GM12873 (cell line): ENCODE measurements around the gene TUBGCP2.

Experiments used
- TF ChIP-seq, protein P1 (sequence below): IDR thresholded peaks from 2 replicates; pipeline ENCODE4 v1.5.1; 2012; ENCODE audit warnings: low read depth, mild to moderate bottlenecking, moderate library complexity, low read length, control low read depth; ENCODE audit not compliant: insufficient read depth; ENCODE audit errors: missing control alignments

The TUBGCP2 gene

DNA sequence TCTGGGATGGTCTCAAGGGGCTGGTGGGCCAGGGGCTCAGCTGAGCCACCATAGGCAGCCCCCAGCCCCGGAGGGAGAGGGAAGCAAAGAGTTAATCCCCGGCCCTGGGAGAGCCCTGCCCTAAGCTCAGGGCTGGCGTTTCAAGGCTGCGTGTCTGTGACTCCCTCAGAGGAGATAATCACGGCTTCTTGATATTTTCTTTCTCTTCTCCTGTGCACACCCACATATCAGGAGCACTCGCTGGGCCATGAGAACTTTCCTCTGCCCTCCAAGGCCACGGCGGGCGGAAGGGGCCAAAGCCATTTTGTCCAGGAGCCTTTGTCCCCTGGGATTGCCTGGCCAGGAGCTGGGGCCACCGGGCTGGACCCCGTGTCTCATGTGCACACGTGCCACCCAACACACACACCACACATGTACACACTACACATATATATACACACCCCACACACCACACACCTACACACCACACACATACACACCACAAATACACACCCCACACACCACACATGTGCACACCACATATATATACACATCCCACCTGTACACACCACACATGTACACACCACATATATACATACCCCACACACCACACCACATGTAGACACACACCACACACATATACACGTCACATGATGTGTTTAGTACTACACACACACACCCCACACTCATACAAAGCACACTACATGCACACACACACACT, 54.1 kb downstream of the TUBGCP2 start:
- TF ChIP-seq, protein P1, sequence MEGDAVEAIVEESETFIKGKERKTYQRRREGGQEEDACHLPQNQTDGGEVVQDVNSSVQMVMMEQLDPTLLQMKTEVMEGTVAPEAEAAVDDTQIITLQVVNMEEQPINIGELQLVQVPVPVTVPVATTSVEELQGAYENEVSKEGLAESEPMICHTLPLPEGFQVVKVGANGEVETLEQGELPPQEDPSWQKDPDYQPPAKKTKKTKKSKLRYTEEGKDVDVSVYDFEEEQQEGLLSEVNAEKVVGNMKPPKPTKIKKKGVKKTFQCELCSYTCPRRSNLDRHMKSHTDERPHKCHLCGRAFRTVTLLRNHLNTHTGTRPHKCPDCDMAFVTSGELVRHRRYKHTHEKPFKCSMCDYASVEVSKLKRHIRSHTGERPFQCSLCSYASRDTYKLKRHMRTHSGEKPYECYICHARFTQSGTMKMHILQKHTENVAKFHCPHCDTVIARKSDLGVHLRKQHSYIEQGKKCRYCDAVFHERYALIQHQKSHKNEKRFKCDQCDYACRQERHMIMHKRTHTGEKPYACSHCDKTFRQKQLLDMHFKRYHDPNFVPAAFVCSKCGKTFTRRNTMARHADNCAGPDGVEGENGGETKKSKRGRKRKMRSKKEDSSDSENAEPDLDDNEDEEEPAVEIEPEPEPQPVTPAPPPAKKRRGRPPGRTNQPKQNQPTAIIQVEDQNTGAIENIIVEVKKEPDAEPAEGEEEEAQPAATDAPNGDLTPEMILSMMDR, result no peak

DNA sequence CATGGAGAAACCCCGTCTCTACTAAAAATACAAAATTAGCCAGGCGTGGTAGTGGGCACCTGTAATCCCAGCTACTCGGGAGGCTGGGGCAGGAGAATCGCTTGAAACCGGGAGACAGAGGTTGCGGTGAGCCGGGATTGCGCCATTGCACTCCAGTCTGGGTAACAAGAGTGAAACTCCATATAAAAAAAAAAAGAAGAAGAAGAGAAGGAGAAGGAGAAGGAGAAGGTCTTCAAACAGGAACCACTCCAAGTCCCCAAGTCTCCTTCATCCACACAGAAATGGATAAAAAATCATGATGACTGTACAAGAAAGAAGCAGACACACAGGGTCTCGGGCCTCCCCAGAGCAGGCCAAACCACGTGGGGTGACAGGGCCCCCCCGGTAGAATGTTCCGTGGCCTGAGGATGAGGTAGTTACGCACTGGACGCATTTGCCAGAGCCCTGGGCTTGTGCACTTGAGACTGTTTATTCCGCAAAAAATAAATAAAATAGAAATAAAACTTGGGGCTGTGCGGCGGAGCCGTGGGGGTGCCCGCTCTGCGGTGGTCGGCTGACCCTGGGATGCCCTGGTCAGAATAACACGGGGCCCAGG, 55.2 kb downstream of the TUBGCP2 start:
- TF ChIP-seq, protein P1, result no peak

DNA sequence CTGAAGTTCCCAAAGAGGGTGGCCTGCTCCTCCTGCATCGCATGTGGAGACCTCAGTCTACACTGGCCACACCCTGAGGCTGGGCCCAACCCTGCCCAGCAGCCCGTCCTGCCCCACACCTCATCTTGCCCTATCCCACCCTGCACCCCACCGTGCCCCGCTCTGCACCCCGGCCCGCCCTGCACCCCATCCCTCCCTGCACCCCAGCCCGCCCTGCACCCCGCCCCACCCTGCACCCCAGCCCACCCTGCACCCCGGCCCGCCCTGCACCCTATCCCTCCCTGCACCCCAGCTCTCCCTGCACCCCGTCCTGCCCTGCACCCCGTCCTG, 56.5 kb downstream of the TUBGCP2 start:
- TF ChIP-seq, protein P1, result no peak

DNA sequence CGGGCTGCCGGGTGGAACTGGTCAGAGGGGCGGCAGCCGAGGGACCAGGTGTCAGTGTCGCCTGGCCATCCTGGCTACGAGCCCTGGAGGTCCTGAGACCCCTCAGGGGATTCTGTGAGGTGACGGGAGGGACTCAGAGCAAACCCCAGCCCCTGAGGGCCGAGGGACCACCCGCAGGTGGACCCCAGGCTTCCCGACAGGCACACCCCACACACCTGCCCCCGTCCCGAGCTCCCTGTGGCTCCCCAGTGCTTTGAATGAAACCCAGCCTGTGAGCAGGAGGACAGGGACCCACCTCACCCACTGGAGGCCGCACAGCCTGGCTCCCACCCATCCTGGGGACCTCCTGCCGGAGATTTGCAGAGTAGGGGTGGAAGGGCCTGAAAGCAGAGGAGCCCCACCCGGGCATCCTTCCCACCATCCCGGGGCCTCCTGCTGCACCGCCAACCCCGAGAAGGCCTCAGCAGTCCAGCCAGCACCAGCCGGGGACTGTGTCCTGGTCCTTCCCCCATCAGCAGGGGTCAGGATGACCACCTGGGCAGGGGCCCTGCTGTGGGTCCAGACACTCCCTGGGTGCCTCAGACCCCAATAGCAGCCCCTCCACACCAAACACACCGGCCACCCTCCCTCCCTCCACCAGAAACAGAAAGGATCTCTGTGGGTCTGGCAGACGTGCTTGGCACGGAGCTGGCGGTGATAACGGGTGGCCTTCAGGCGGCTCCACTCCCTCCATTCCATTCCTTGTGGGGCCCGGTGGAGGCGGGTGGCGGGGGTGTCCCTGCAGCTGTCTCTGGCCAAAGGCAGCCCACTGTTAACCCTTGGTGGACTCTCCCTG, 57.1 kb downstream of the TUBGCP2 start:
- TF ChIP-seq, protein P1, result no peak

DNA sequence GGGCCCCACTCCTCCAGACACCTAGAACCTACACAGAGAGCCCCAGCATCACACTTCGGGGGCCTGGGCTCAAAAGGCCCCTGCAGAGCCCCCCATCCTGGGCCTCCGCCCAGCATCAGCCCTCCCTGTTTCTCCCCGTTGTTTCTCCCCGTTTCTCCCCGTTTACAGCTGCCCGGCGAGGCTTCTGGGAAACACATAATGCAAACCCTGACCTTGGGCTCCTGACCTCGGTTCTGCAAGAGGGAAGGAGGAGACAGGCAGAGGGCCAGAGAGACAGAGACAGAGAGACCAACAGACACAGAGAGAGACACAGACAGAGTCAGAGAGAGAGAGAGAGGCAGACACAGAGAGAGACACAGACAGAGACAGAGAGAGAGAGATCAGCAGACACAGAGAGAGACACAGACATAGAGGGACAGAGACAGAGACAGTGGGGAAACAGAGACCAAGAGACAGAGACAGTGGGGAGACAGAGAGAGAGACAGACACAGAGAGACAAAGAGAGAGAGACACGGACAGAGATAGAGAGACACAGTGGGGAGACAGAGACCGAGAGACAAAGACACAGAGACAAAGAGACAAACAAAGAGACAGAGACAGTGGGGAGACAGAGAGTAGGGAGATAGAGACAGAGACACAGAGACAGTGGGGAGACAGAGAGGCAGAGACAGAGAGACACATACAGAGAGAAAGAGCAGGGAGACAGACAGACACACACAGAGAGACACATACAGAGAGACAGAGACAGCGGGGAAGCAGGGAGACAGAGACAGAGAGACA, 58.5 kb downstream of the TUBGCP2 start:
- TF ChIP-seq, protein P1, result no peak

DNA sequence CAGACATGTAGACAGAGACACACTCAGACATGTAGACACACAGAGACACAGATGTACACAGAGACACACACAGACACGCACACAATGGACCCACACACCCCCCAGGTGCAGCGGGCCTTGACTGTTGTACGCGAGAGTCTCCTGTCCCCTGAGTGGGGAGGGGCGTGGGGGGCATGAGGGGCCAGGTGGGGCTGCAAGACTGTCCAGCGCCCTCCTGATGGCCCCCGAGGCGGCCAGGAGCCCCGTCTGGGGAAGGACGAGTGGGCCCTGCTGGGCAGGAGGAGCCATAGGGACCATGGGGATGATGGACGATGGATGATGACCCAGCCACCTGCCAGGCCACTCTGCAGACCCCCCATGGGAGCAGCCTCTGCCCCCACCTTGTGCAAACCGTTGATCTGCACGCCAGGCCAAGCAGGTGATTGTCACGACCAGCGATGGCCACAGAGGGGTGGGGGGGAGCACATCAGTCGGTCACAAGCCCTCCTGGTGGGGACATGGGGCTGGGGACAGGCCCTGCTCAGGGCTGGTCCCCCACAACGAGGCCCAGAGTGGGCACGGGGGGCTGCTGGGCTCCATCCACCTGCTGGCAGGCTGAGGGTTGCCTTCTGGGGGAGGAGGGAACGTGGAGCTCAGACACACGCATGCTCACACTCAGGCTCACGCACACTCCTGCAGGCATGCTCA, 59.4 kb downstream of the TUBGCP2 start:
- TF ChIP-seq, protein P1, result no peak
